GM10266 (cell line): ENCODE measurements around the gene HOXA3.

Experiments
- DNase-seq: peaks from one replicate; pipeline ENCODE4 v3.0.0; 2012; ENCODE audit errors: extremely low spot score
- TF ChIP-seq, protein P1 (sequence below): IDR thresholded peaks from 2 replicates; pipeline ENCODE4 v1.5.1; 2012; ENCODE audit warnings: mild to moderate bottlenecking, low read depth; ENCODE audit not compliant: control insufficient read depth, insufficient read depth; ENCODE audit errors: missing control alignments

HOXA3 gene

DNA sequence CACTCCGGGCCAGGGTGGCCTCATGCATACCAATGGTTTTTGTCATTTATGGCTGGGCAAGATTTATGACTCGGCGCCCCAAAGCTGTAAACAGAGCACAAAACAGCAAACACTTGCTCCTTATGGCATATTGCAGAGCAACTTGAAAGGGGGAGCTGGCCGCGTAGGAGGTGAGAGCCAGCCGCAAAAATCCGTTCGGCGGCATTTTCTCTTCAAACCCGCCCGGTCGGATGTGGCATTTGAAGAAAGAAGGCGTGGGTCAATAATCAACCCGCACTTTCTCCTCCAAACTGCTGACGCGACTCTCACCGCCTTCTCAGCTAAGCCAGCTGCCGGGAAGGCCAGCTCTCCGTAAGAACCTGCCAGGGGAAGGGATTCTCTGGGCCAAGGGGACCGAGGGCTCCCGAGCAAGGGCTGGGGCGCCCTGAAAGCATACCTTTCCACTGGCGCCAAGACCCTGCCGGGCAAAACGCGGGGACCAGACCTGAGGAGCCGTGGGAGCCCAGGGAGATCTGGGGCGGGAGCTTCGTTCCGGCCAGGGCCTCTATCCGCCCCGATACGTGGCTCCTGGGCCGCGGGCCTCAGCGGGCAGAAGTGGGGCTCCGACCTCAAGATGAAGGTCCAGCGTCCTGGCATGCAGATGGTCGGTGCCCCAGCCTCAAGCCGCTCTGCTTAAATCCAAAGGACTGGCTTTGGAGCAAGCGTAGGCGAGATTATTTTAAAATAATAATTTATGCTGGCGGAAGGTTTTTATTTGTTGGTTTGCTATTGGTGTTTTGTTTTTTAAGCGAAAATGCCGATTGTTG, 37.0 kb downstream of the HOXA3 start:
- no peak for DNase-seq

DNA sequence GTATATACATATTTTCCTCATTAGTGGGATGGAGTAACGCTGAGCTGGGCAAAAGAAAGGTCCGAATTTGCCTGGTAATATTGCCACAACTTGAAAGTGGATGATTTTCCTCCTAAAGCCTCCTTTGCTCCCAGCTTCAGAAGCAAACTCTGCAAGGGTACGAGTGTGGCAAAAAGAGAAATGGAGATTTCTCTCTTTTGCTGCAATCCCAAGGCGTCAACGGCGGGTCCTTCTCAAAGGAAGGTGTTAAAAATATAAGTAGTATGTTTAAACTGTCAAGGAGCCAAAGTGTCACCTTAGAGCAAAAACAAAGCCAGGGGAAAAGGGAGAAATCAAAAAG, 37.5 kb downstream of the HOXA3 start:
- TF ChIP-seq, protein P1, sequence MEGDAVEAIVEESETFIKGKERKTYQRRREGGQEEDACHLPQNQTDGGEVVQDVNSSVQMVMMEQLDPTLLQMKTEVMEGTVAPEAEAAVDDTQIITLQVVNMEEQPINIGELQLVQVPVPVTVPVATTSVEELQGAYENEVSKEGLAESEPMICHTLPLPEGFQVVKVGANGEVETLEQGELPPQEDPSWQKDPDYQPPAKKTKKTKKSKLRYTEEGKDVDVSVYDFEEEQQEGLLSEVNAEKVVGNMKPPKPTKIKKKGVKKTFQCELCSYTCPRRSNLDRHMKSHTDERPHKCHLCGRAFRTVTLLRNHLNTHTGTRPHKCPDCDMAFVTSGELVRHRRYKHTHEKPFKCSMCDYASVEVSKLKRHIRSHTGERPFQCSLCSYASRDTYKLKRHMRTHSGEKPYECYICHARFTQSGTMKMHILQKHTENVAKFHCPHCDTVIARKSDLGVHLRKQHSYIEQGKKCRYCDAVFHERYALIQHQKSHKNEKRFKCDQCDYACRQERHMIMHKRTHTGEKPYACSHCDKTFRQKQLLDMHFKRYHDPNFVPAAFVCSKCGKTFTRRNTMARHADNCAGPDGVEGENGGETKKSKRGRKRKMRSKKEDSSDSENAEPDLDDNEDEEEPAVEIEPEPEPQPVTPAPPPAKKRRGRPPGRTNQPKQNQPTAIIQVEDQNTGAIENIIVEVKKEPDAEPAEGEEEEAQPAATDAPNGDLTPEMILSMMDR: no peak
- DNase-seq: no peak

More for the DNA sequence above, 37.0 kb downstream of the HOXA3 start:
- TF ChIP-seq, protein P1: no peak

DNA sequence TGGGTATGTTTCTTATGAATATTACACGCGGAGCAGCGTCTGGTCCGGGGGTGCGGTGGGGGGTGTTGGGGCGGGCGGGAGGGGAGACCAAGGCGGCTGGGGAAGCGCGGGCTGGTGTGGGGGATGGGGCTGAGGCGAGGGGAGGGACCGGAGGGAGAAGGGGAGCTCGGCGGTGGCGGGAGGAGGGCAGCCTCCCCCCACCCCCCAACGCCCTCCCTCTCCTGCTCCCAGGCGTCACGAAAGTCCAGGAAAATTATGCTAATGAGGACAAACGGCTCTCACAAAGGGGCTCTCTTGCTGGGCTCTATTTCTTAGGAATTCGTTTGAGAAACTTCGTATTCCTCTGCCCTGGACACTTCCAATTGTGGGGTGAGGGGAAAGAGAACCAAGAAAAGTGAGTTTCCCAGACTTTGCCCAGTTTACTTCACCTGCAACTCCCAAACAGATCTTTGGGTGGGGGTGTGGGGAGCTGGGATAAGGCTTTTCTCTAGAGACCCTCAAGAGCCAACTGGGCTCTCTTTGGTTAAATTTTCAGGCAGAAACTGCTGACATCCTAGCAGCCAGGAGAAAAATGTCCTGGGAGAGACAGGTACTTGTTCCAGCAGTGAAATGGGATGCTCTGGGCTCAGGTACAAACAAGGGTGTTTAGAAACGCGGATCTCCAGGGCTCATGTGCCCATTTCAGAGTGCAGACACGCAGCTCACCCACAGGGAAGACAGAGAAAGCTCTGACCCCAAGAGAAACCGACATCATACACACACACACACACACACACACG, 38.2 kb downstream of the HOXA3 start:
- DNase-seq: no peak

DNA sequence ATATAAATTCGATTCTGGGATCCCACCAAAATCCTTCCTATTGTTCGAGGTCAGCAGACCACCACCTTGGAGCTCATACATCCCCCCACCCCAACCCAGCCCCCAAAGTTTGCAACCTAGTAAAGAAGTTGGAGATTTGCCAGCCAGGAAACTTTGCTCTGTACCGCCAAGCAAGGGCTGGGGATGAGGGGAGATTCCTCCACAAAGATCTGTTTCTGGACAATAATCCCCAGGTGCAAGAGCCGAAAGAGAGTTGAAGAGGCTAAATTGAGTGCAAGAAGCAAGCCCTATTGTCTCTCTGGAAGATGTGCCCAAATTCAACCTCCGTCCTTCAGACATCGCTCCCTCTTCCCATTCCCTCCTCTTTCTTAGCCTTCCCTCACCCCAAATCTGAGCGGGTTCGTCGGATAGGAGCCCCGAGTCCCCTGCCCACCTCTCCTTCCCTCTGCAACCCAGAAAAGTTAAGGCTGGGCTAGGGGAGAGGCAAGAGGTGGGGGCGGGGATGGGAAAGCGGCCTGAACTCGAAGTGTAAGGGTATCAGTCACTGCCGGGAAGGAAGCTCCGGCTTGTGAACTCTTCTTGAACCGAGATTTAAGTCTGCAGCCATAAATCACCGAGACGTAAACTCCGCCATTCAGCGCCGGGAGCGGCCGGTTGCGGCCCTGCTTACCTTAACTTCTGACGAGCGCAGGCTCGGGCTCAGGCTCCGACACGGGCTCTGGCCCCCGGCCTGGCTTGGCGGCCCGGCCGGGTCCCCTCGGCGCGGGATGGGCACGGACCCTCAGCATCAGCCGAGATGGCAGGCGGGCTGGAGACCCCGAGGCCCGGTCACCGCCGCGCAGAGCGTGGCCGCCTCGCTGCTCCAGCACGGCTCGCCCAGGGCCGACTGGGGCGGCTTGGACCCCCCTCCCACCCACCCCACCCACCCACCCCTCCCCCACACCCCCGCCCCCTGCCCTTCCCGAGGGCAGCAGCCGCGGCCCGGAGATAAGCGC, 39.1 kb downstream of the HOXA3 start:
- TF ChIP-seq, protein P1: no peak
- DNase-seq: no peak

More for the DNA sequence above, 38.2 kb downstream of the HOXA3 start:
- TF ChIP-seq, protein P1: no peak

DNA sequence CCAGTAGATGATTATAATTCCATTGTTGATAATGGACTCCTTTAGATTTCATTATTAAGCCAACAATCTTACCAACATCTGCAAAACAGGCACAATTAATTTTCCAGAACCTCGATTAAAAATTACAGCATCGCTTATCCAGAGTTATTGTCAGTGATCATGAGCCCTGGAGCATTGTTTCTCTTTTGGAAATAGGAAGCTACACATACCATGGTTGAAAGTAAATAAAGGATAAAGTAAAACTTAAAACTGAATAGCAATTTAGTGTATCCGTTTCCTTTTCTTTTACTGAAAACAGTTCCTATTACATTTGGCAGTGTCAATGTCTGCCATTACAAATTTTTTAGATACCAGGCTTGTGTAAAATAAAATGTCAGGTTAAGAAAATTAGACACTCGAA, 40.0 kb downstream of the HOXA3 start:
- TF ChIP-seq, protein P1: no peak
- DNase-seq: no peak

DNA sequence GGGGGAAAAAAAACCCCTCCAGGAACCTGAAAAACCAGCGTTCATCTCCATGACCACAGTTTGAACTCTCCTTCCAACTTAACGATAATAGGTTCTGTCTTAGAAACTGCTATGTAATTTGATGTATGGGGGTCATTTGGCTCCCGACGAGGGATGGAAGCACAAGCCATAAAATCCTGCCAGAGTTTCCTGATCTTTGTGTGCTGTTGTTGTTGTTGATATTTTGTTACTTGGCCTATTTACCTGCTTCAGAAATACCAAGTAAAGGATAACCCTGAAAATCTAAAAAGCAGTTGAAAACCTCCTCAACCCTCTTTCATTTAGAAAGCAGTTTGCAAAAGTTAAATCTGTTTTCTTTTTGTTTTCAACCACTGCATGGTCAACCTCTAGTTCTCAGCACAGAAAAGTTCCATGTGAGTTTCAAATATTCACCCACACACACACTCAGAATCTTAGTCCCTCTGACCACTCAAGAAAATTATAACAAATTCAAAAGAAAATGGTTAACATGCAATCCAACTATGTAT, 40.6 kb downstream of the HOXA3 start:
- no peak for DNase-seq
- TF ChIP-seq, protein P1: no peak
